Panc1 (cell line): ENCODE results near the gene EGFR. TPM values are rescaled to one million over a fixed set of nuclear protein-coding genes. Genes with fewer than 3 reads are reported as not detected.

ENCODE experiments used
- ATAC-seq: fragments of 200-7000 bp; cut with Tn5 transposase; 2 replicates; pipeline ENCODE4 v1.9.1; 2020; ENCODE audit warnings: mild to moderate bottlenecking, moderate library complexity
- BruUV-seq: library from RNA; stranded (reverse); fragments of 400-500 nt; replicated peaks from 2 replicates; lab custom pipeline; 2021; lab: Mats Ljungman, UMichigan
- CTCF ChIA-PET: fragments of 300-600 bp; sonication (Branson Sonifier 250); formaldehyde crosslinking; loops from one replicate; lab custom pipeline; 2022; ENCODE audit warnings: antibody characterized with exemption; lab: Charles Lee
- POLR2A ChIA-PET: fragments of 300-600 bp; sonication (Branson Sonifier 250); formaldehyde crosslinking; loops from one replicate; lab custom pipeline; 2022; ENCODE audit warnings: antibody characterized with exemption; lab: Charles Lee
- DNase-seq: peaks from one replicate; pipeline ENCODE4 v3.0.0-alpha.2; 2010; ENCODE audit warnings: low read depth, low spot score
- H3K27ac ChIP-seq: 2 replicates; pipeline ENCODE4 v1.5.1; 2011; ENCODE audit warnings: mild to moderate bottlenecking, low read length, inconsistent platforms
- H3K27me3 ChIP-seq: fragments of 200-500 bp; sonication (Bioruptor generic); 2 replicates; pipeline ENCODE4 v1.6.0; 2014; ENCODE audit warnings: low read length, inconsistent platforms; ENCODE audit not compliant: control insufficient read depth, insufficient read depth
- H3K36me3 ChIP-seq: fragments of 200-500 bp; sonication (Bioruptor generic); 2 replicates; pipeline ENCODE4 v1.5.1; 2014; ENCODE audit warnings: inconsistent platforms, mild to moderate bottlenecking, low read length, moderate library complexity; ENCODE audit not compliant: control insufficient read depth, insufficient read depth
- H3K4me1 ChIP-seq: 2 replicates; pipeline ENCODE4 v1.5.1; 2011; ENCODE audit warnings: inconsistent platforms, mild to moderate bottlenecking, low read length, moderate library complexity; ENCODE audit not compliant: control insufficient read depth, insufficient read depth
- H3K4me3 ChIP-seq, 2 experiments: 2 replicates each; pipeline ENCODE4 v1.5.1; 2011 to 2012; ENCODE audit warnings: low read depth in 2 of 2, low read length in 2 of 2, mild to moderate bottlenecking in 2 of 2, inconsistent platforms in 1 of 2, moderate library complexity in 1 of 2
- H3K9me3 ChIP-seq: fragments of 200-500 bp; sonication (Bioruptor generic); 2 replicates; pipeline ENCODE4 v1.5.1; 2014; ENCODE audit warnings: low read depth, mild to moderate bottlenecking, inconsistent platforms, low read length, moderate library complexity; ENCODE audit not compliant: control insufficient read depth, insufficient read depth
- POLR2AphosphoS5 ChIP-seq: IDR thresholded peaks from 2 replicates; pipeline ENCODE4 v1.6.1; 2012; ENCODE audit warnings: mild to moderate bottlenecking, low read depth, low read length, moderate library complexity
- REST ChIP-seq, 2 experiments: IDR thresholded peaks; 2 replicates each; pipeline ENCODE4 v1.6.1; 2011 to 2012; ENCODE audit warnings: low read depth in 2 of 2, control low read depth in 1 of 2, low read length in 1 of 2, mild to moderate bottlenecking in 1 of 2, moderate library complexity in 1 of 2; ENCODE audit not compliant: insufficient read depth in 1 of 2
- SIN3A ChIP-seq: IDR thresholded peaks from 2 replicates; pipeline ENCODE4 v1.6.1; 2012; ENCODE audit warnings: low read depth, mild to moderate bottlenecking, low read length, moderate library complexity, borderline replicate concordance; ENCODE audit not compliant: insufficient read depth
- TCF7L2 ChIP-seq: IDR thresholded peaks from 2 replicates; pipeline ENCODE4 v1.6.1; 2011; ENCODE audit warnings: mild to moderate bottlenecking, low read depth, low read length, inconsistent platforms
- in situ Hi-C: cut with HindIII; loops from 2 replicates; pipeline ENCODE4 v1.10.0; 2016; ENCODE audit warnings: low sequenced_read_pairs, low pct_unique_long_range_greater_than_20kb
- intact Hi-C: fragments of 100-400 bp; cut with micrococcal nuclease; formaldehyde crosslinking; loops from one replicate; pipeline ENCODE4 v1.10.0; 2022; ENCODE audit not compliant: unreplicated experiment
- total RNA-seq: library from RNA; stranded (reverse); gene quantifications from one replicate; pipeline ENCODE4 v1.2.1, GENCODE V29; 2021; ENCODE audit not compliant: unreplicated experiment
- TF ChIP-seq, protein P1 (sequence below): fragments of 450-650 bp; IDR thresholded peaks from 2 replicates; pipeline ENCODE4 v1.5.1; 2017; ENCODE audit warnings: mild to moderate bottlenecking

Gene EGFR
- total RNA-seq, 1 experiment from 2014 or later: 156 TPM

DNA sequence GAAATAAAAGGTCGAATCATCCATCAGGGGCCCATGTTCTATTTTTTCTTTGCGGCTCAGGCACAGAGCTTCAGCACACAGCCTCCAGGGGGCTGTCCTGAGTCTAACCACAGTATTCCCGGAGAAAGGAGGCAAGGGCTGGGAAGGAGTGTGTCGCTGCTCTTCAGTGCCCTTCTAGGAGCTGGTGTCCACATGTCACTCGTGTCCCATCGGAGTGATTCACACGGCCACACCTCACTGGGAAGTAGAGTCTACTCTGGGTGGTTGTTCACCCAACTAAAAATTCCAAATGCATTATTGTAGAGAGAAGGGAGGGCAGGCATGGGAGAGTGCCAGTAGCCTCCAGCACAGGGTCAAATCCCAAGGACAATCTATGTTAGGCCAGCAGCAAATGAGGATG is 231.5 kb downstream of the EGFR start:
- 0 out of 2 replicates have a peak, but pooled peaks have one; percentile 30 for ATAC-seq
- TF ChIP-seq TCF7L2: no peak
- TF ChIP-seq, protein P1, sequence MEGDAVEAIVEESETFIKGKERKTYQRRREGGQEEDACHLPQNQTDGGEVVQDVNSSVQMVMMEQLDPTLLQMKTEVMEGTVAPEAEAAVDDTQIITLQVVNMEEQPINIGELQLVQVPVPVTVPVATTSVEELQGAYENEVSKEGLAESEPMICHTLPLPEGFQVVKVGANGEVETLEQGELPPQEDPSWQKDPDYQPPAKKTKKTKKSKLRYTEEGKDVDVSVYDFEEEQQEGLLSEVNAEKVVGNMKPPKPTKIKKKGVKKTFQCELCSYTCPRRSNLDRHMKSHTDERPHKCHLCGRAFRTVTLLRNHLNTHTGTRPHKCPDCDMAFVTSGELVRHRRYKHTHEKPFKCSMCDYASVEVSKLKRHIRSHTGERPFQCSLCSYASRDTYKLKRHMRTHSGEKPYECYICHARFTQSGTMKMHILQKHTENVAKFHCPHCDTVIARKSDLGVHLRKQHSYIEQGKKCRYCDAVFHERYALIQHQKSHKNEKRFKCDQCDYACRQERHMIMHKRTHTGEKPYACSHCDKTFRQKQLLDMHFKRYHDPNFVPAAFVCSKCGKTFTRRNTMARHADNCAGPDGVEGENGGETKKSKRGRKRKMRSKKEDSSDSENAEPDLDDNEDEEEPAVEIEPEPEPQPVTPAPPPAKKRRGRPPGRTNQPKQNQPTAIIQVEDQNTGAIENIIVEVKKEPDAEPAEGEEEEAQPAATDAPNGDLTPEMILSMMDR: peak; percentile 95
- intact Hi-C loops: loop anchor here (5.0 to 10.0 kb wide), 3 partner anchors 116 to 226 kb away; no protein-coding TSS in a partner anchor
- H3K9me3 ChIP-seq: no peaks in the 10 kb centered on the region
- in situ Hi-C loops: no loop called here
- no peaks in the 10 kb centered on the region for H3K36me3 ChIP-seq
- BruUV-seq: no TSS peak
- no peak overlapping the region for H3K27ac ChIP-seq
- no peak overlapping the region for H3K4me3 ChIP-seq
- H3K27me3 ChIP-seq: no peaks in the 10 kb centered on the region
- POLR2A ChIA-PET: no interaction called here
- H3K4me1 ChIP-seq: peaks cover 1% of the 10 kb centered on the region
- no peak for DNase-seq
- CTCF ChIA-PET: no interaction called here

DNA sequence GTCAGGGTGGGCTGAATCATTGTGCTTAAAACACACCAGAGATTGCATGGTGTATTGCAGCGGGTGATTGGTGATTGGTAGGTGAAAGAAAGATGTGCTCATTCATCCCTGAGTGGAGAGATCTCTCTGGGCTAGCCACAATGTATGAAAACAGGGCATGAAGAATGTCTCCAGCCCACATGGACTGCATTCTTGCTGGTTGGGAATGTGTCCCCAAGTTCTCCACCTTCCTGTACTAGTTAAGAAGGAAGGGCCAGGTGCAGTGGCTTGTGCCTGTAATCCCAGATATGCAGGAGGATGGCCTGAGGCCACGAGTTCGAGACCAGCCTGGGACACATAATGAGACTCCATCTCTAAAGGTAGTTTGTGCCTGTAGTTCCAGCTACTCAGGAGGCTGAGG is 232.5 kb downstream of the EGFR start:
- TF ChIP-seq SIN3A (no peak), TCF7L2 (no peak), POLR2AphosphoS5 (no peak), REST (IDR thresholded peaks at IDR 0.05; ENCODE audit: insufficient read depth in 1 of 2, low read depth in 2 of 2, low read length in 1 of 2) (no peak)
- intact Hi-C loops (loop anchor here (5.0 to 10.0 kb wide), 3 partner anchors 117 to 227 kb away; no protein-coding TSS in a partner anchor), in situ Hi-C loops (no loop called here)
- no peaks in the 10 kb centered on the region for H3K36me3 ChIP-seq
- ATAC-seq (no peak), DNase-seq (no peak)
- ChIA-PET CTCF (no interaction called here), POLR2A (no interaction called here)
- peaks cover 7% of the 10 kb centered on the region for H3K4me1 ChIP-seq
- peaks cover under 1% of the 10 kb centered on the region; the same call in 1 of the 2 replicates for H3K27me3 ChIP-seq
- no peaks in the 10 kb centered on the region for H3K9me3 ChIP-seq
- no peak overlapping the region for H3K27ac ChIP-seq
- no peak overlapping the region for H3K4me3 ChIP-seq
- BruUV-seq: no TSS peak

DNA sequence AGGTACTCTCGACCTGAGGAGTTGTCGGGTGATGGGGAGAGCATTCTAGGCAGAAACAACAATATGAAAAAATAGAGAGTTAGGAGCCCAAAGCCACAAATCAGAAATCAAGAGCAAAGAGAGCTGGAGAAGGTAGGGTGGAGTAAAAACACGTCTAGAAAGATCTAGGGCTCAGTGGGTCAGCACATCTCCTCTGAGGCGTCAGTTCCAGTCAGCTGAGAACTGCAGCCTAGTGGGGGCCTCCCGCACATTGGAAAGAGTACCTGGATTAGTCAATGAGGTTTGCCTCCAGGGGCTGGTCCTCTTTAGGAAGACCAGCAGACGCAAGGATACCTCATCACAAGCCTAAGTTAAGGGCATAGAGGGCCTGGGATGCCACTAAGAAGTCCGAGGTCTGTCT is 233.1 kb downstream of the EGFR start:
- no peak for ATAC-seq
- no peaks in the 10 kb centered on the region for H3K9me3 ChIP-seq
- H3K27ac ChIP-seq: no peak overlapping the region
- no TSS peak for BruUV-seq
- no peak for TF ChIP-seq TCF7L2
- no peak for TF ChIP-seq SIN3A
- TF ChIP-seq POLR2AphosphoS5: no peak
- TF ChIP-seq REST (IDR thresholded peaks at IDR 0.05; ENCODE audit: insufficient read depth in 1 of 2, low read depth in 2 of 2, low read length in 1 of 2): no peak
- TF ChIP-seq, protein P1: no peak
- peaks cover 7% of the 10 kb centered on the region for H3K4me1 ChIP-seq
- no peak overlapping the region for H3K4me3 ChIP-seq
- POLR2A ChIA-PET: no interaction called here
- no peak for DNase-seq
- intact Hi-C loops: loop anchor here (5.0 to 10.0 kb wide), 3 partner anchors 117 to 227 kb away; no protein-coding TSS in a partner anchor
- in situ Hi-C loops: no loop called here
- no peaks in the 10 kb centered on the region for H3K36me3 ChIP-seq
- CTCF ChIA-PET: interaction anchor here (0.6 to 1.1 kb wide), 2 partner anchors 478 to 486 kb away, joined by 3 read pairs; no protein-coding TSS in a partner anchor
- peaks cover 3% of the 10 kb centered on the region; the same call in 1 of the 2 replicates for H3K27me3 ChIP-seq
